ENCODE data around the gene CEP57L1. TPM values are rescaled to one million over a fixed set of nuclear protein-coding genes. Genes with fewer than 3 reads are reported as not detected.

The CEP57L1 gene
- total RNA-seq, 1 experiment from 2014 or later = 8.4 TPM

- Histone ChIP-seq H4K5ac (ENCODE audit: insufficient read length, low read depth, low read length) (no peak overlapping the region), H2BK120ac (ENCODE audit: low read depth, low read length, poor library complexity, severe bottlenecking) (no peak overlapping the region), H2BK20ac (ENCODE audit: low read depth, low read length, poor library complexity, severe bottlenecking) (no peak overlapping the region), H3K79me1 (ENCODE audit: insufficient read depth, low read depth, low read length, poor library complexity, severe bottlenecking) (no peaks in the 10 kb centered on the region), H3K79me2 (ENCODE audit: insufficient read depth, low read length) (no peaks in the 10 kb centered on the region), H3K23ac (ENCODE audit: insufficient read length, low read depth, low read length) (no peak overlapping the region), H3K18ac (ENCODE audit: insufficient read length, low read depth, low read length) (no peak overlapping the region), H2BK5ac (ENCODE audit: insufficient read length, low read length) (no peak overlapping the region), H3K4ac (ENCODE audit: low read depth, low read length) (no peak overlapping the region), H3K9ac (ENCODE audit: extremely low read depth, insufficient read length, low read length) (no peak overlapping the region), H4K8ac (replicated peaks; ENCODE audit: insufficient read length, low read depth, low read length) (no peak overlapping the region), H3K23me2 (ENCODE audit: insufficient read length, low read depth, low read length, poor library complexity, severe bottlenecking) (no peaks in the 10 kb centered on the region), H3K14ac (ENCODE audit: insufficient read depth, low read length) (no peak overlapping the region), H3K27ac (ENCODE audit: insufficient read length, low read depth, low read length) (no peak overlapping the region), H3K56ac (ENCODE audit: insufficient read length, low read depth, low read length) (no peak overlapping the region), H3K27me3 (ENCODE audit: insufficient read depth, low read length) (no peaks in the 10 kb centered on the region), H3T11ph (ENCODE audit: low read length) (no peak overlapping the region), H3K4me2 (ENCODE audit: insufficient read depth, insufficient read length, low read length) (no peak overlapping the region), H2BK12ac (ENCODE audit: insufficient read length, low read depth, low read length) (no peak overlapping the region), H3K4me1 (ENCODE audit: insufficient read depth, low read length) (no peaks in the 10 kb centered on the region; the same call in 1 of the 2 replicates), H3K9me3 (ENCODE audit: control insufficient read depth, low read depth, low read length) (no peaks in the 10 kb centered on the region), H2AFZ (ENCODE audit: low read length) (no peak overlapping the region), H2BK15ac (ENCODE audit: low read depth, low read length) (no peak overlapping the region), H4K91ac (ENCODE audit: insufficient read length, low read depth, low read length) (no peak overlapping the region), H2AK5ac (ENCODE audit: insufficient read length, low read length) (no peak overlapping the region), H4K20me1 (ENCODE audit: control insufficient read depth, insufficient read depth, insufficient read length) (no peaks in the 10 kb centered on the region)
- peaks cover 6 to 22% (median 15%) of the 10 kb centered on the region in 3 experiments; a peak in 6 of 7 replicates for H3K36me3 Mint-ChIP-seq (ENCODE audit: insufficient read depth in 1 of 3, low read depth in 3 of 3)
- H3K27ac Mint-ChIP-seq = no peak overlapping the region
- H3K4me1 Mint-ChIP-seq = peaks cover 18 to 24% of the 10 kb centered on the region in 2 experiments
- H3K4me3 Mint-ChIP-seq = no peak overlapping the region
- no peak for TF ChIP-seq CTCF (conservative IDR thresholded peaks at IDR 0.05)
- peaks cover 18 to 23% of the 10 kb centered on the region in 2 experiments for H3K9me3 Mint-ChIP-seq
- no CpG with 5 or more reads among the region's 3 CpGs for WGBS (ENCODE audit: extremely low coverage, insufficient read length, low lambda C conversion rate)
- no peak for DNase-seq
- H3K27me3 Mint-ChIP-seq (ENCODE audit: low read depth) = no peaks in the 10 kb centered on the region
These were observed 46.5 kb upstream of the CEP57L1 start for GRCh38 chr6:109048670-109049415.
